T-helper 22 cell (primary cell): Measurements from ENCODE around the gene RAE1.
"Not testable (repeated sequence)": the region's sequence is repeated elsewhere in the genome, so short reads cannot be mapped to it uniquely, and the experiment has no call there.

Source experiments
- DNase-seq: peaks from one replicate; pipeline ENCODE4 v3.0.0-alpha.2; 2020; ENCODE audit warnings: low read depth

RAE1 gene

DNA sequence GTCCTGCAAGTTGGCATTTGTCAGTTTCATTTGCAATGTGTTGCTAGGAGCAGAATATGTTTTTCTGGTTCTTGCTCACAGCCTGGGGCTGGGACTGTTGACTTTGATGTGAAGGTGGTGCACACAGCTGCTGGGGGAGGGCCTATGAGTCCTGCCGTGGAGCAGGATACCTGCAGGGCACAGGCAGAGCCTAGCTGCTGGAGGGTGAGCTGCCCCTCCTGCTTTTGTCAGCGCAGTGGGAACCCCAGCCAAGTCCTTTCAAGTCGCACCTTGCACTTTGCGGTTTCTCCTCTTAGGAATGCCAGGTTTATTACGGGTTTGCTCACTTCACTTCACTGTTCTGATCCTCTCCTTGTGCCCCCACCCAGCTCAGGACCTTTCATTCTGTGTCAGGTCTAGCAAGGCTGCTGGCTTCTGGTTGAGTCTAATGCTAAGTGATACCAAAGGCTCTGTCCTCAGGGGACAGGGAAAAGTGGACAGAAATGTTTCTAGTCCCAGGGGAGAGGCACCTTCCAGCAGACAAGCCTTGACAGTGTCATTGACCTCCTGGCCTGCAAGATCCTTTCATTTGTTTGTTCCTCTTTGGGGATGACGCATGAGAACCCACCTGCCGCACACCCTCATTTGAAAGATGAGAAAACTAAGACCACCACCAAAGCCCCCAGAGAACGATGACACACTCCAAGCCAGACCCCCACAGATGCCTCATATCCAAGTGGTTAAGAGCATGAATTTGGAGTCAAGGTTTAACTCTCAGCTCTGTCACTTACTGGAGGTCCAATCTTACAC lies 24.2 kb upstream of the RAE1 start:
- DNase-seq, result no peak

GRCh38 chr20:57327820-57328219 lies 23.2 kb upstream of the RAE1 start:
- no peak for DNase-seq

DNA sequence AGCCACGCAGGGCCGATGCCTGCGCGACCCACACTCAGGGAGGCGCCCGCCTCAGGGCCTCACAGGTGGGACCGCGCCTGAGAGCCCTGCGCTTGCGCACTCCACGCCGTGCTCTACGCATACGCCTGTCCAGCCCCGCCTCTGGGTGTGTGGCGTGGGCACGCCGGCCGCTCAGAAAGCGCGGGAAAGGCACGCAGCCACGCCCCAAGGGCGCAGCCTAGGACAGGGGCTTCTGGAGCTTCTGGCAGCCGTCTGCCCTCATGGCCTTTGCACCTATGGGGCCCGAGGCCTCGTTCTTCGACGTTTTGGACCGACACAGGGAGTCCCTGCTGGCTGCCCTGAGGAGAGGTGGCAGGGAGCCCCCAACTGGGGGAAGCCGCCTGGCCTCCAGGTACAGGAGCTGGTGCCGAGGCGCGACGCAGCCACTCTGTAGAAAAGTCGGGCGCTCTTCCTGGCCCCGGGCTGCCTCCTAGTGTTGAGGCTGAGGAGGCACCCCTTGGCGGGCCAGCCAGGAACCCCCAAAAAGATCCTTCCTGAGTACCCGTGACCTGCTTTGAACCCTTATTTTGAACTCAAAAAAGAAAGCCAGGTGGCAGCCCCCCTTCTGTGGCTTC lies 21.3 kb upstream of the RAE1 start, which contains the start of gene SPO11:
TSS of gene SPO11 (plus strand) at position 196 of the 614 bp plus-strand sequence. CDS start at position 261, 65 bp downstream.
- DNase-seq, result no peak

GRCh38 chr20:57330998-57331397 lies 20.1 kb upstream of the RAE1 start:
- DNase-seq, result no peak

- DNase-seq, result no peak
Observed at GRCh38 chr20:57332105-57333089, 18.7 kb upstream of the RAE1 start.

- DNase-seq, result no peak
Observed at GRCh38 chr20:57335392-57335791, 15.7 kb upstream of the RAE1 start.

DNA sequence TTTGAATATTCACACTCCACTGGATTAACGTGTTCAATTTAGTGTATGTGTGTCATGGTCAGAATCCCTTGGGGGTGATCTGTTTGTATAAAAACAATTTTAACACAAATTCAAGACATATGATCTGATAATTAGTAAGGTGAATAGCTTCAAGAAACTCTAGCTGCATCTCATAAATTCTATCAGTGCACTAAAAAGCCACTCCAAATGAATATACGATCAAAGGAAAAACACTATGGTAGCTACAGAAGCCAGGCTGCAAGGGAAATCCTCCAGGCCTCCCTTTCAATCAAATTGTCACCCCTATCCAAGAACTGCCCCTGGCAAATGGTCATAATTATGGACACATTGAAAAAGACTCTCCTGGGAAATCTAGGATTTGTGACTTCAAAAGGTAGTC lies 9.4 kb upstream of the RAE1 start:
- no peak for DNase-seq

DNA sequence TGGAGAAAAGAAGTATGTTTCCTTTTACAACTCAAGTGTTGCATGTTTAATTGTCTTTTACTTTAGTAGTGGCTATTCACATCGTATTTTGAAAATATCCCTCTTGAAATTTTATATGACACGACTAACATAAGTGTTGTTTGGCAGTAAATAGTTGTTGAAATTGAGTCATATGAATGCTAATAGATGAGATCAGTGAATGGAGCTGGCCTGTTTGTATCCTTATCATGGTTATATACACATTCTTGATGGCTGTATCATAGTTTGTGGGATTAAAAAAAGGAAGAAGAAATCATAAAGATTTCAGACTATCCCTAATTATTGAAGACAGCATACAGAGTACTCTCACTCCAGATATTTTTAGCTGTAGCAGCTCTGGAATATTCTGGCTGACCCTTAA lies 8.2 kb upstream of the RAE1 start:
- no peak for DNase-seq

DNA sequence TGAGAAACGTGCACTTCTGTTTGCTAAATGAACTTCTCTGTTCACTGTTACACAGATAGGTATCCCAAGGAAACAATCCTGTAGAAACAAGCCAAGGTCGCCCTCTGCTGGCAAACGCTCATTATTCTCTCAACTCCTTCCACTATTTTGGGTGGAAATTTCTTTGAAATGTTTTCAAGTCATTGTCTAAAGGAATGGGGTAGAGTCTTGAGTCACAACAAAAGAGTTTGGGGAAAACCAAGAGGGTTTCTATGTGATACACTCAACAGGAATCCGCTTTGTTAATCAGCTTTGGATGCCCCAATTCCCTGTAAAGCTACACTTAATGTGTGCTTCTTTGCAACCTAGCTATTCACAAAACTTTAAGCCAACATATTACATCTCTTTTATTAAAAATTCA lies 4.6 kb upstream of the RAE1 start:
- DNase-seq, result no peak

- DNase-seq, result no peak
Observed at GRCh38 chr20:57347393-57347792, 3.7 kb upstream of the RAE1 start.

GRCh38 chr20:57348200-57348921 lies 2.7 kb upstream of the RAE1 start:
- not testable (repeated sequence) for DNase-seq

DNA sequence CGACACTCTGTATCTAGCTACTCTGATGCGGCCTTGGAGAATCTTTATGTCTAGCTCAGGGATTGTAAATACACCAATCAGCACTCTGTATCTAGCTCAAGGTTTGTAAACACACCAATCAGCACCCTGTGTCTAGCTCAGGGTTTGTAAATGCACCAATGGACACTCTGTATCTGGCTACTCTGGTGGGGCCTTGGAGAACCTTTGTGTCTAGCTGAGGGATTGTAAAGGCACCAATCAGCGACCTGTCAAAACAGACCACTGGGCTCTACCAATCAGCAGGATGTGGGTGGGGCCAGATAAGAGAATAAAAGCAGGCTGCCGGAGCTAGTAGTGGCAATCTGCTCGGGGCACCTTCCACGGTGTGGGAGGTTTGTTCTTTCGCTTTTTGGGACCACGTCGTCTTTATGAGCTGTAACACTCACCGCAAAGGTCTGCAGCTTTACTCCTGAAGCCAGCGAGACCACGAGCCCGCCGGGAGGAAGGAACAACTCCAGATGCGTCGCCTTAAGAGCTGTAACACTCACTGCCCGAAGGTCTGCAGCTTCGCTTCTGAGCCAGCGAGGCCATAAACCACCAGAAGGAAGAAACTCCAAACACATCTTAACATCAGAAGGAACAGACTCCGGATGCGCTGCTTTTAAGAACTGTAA lies 2.0 kb upstream of the RAE1 start:
- not testable (repeated sequence) for DNase-seq

GRCh38 chr20:57350081-57350710 lies 859 bp upstream of the RAE1 start:
- no peak for DNase-seq

GRCh38 chr20:57350726-57351041 lies 371 bp upstream of the RAE1 start:
- DNase-seq, result not testable (repeated sequence)

GRCh38 chr20:57352305-57352704 lies 1.2 kb downstream of the RAE1 start:
- no peak for DNase-seq

- DNase-seq, result no peak
Observed at GRCh38 chr20:57353351-57353750, 2.3 kb downstream of the RAE1 start.

GRCh38 chr20:57361517-57361916 lies 10.5 kb downstream of the RAE1 start:
- DNase-seq, result no peak

GRCh38 chr20:57364451-57364850 lies 13.4 kb downstream of the RAE1 start:
- no peak for DNase-seq

GRCh38 chr20:57369596-57369995 lies 18.5 kb downstream of the RAE1 start:
- DNase-seq, result no peak

- no peak for DNase-seq
Observed at GRCh38 chr20:57370316-57370715, 19.3 kb downstream of the RAE1 start.

GRCh38 chr20:57371363-57371762 lies 20.3 kb downstream of the RAE1 start:
- no peak for DNase-seq
